ENCODE results near the gene C1orf198. TPM values are rescaled to one million over a fixed set of nuclear protein-coding genes. Genes with fewer than 3 reads are reported as not detected.

The C1orf198 gene
- total RNA-seq, 1 donor from 2014 or later = 73.9 TPM

DNA sequence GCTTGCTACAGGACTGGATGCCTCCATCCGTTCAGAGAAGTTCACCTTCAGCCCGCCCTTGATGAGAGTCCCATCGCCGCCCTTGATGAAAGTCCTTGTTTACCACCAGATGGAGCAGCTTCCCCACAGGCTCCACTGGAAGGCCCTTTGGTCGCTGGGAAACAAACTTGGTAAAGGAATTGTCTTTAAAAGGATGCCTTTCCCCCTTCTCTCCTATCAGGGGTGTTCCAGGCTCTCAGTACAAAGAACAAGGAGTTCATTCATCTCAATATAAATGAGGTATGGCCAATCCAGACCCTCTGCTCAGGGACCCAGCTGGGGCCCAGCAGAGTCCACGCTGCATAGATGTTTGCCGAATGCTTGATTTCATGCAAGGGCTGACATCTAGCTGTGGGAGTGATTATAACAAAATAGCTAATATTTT, 70.4 kb downstream of the C1orf198 start:
- no peak for DNase-seq (ENCODE audit: low spot score)
- intact Hi-C loops (cut with DNase I) = loop anchor here (1.0 to 2.0 kb wide), 3 partner anchors 120 to 413 kb away; partner anchors contain the start of genes ARV1 and TTC13

DNA sequence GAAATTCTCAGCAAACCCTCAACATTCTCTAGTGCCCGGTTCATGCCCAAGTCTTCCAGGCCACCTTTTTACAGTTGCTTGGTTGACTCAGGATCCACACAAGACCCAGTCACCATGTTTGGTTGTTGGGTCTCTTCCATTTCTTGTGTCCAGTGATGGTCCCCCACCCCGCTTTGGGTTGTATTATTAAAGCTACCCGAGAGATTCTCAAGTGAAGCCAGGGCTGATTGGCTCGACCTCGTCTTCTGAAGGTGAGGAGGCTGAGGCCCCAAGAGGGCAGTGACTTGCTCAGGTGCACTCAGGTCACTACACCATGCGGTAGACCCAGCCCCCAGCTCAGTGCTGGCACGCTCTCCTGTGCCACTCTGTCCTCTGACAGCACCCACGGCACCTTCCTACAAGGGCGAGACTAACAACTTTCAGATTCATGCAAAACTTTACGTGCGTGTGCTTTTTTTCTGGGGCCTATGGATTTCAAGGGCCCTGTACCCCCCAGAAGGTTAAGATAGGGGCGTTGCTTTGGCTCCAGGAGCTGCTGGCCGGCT, 70.9 kb downstream of the C1orf198 start:
- intact Hi-C loops (cut with DNase I) = loop anchor here (2.0 kb wide), 1 partner anchor 181 kb away; the partner anchor contains the start of genes ARV1 and TTC13
- no peak for DNase-seq (ENCODE audit: low spot score)

DNA sequence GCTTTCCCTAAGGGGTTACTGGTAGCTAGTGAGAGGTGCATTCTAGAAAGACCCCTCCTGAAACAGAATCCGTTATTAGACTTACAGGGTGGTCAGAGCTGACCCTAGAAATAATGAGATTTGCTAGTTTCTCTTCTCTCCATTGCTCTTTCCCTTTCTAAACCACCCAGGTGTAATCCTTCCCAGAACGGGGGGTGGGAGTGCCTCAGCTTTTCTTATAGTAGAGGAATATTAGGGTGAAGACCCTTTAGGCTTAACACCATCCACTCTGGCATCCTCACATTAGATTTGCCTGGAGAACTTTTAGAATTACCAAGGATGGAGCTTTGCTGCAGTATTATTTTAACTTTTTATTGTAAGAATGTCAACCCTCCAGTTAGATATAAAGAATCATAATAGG, 71.7 kb downstream of the C1orf198 start:
- DNase-seq (ENCODE audit: low spot score) = no peak
- intact Hi-C loops (cut with DNase I) = loop anchor here (2.0 kb wide), 1 partner anchor 182 kb away; the partner anchor contains the start of genes ARV1 and TTC13

DNA sequence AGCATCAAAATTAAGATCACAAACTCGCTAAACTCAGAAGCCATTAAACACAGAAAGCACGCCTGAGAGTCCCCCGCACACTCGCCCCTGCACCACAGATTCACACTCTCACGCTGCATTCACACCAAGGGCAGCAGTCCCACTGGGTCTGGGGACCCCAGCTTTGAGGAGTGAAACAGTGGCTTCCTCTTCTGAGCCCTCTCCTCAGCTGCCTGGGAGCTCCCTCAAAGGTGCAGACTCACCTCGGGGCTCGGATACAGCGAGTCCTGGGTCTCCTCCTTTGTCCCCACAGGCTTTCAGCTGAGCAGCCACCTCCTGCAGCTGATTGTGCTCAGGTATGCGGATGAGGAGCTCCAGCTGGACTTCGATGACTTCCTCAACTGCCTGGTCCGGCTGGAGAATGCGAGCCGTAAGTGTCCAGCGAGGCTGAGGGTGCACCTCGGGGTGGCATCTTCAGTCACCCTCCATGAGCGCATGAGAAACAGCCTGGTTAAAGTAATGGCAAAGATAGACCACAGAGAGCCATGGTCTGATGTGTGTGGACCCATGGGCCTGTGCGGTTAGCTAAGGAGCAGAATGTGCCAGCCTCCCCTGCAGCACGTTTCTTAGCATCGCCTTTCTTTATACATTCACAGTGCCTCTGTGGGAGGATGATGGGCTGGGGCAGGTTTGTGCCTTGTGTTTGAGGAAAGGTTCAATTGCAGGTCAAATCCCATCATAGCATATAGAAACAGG, 73.3 kb downstream of the C1orf198 start:
- intact Hi-C loops (cut with DNase I) = no loop called here
- no peak for DNase-seq (ENCODE audit: low spot score)

DNA sequence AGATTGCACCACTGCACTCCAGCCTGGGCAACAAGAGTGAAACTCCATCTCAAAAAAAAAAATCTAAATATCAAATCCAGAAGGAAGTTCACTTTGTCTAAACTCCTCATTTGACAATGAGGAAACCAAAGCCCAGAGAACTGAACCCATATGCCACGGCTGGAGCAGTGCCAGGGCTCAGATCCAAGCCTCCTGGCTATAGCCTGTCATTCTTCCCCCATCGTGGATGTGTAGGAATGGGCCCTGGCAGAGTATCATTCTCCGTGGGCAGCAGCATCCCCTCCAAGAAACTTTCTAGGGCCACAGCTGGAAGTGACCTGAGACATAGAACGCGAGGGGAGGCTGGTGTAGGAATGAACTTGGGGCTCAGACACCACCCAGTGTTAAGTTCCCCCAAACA, 73.9 kb downstream of the C1orf198 start:
- no peak for DNase-seq (ENCODE audit: low spot score)
- intact Hi-C loops (cut with DNase I) = no loop called here

GRCh38 chr1:230793463-230793745, 74.9 kb downstream of the C1orf198 start:
- DNase-seq (ENCODE audit: low spot score) = no peak

DNA sequence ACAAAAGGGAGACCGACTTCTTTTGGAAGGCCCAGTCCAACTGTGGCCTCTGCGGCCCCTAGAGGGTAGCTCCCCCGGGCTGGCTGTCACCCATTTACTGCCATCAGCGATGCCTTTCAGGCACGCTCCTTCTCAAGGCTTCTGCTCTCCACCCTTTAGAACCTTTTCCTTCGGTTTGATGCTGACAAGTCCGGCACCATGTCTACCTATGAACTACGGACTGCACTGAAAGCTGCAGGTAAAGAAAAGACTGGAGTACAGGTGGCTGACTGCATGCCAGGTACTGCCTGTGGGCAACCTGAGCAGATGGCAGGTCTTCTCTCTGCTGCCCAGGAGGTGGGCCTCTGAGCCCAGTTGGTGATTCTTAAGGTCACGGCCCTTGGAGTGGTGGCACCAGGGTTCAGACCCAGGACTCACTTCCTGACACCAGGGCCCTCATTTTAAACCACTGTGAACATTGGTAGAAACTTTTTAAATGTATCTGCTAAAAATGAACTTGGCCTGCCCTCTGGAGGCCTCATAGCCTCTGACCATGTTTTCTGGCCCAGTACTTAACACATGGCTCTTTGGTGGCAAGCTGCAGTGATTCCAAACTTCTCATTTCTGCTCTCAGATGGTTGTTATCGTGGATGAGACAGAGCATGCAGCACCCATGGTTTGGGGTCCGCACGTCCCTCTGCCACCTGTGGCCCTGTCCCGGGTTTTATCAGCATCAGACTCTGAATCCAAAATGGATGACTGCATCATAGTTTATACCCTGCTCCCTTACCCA, 75.4 kb downstream of the C1orf198 start:
- DNase-seq (ENCODE audit: low spot score) = no peak
- intact Hi-C loops (cut with DNase I) = no loop called here

More at GRCh38 chr1:230793463-230793745, 74.9 kb downstream of the C1orf198 start:
- intact Hi-C loops (cut with DNase I) = no loop called here

DNA sequence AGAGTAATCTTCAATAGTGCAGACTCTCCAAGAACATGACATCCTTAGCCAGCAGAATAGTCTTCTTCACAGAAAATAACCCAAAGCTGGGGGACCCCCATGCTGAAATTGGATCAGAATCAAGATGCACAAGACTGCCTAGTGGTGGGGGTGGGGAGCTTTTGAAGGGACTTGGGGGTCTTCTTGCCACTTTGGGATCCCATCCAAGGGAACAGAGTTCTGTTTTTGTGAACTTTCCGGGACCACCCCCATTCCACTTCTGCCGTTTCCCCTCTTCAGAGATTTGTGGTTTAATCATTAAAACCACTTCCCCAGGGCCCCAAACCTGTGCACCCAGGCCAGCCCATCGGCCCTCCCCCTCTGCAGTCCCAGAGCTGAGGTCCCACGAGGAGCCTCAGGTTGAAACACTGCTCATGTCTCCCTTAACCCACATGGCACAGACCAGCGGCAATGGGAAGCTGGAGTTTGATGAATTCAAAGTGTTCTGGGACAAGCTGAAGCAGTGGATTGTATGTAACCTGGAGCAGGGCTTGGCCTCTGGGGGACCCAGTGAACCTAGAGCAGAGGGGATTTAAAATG, 76.2 kb downstream of the C1orf198 start:
- no peak for DNase-seq (ENCODE audit: low spot score)
- intact Hi-C loops (cut with DNase I) = no loop called here

DNA sequence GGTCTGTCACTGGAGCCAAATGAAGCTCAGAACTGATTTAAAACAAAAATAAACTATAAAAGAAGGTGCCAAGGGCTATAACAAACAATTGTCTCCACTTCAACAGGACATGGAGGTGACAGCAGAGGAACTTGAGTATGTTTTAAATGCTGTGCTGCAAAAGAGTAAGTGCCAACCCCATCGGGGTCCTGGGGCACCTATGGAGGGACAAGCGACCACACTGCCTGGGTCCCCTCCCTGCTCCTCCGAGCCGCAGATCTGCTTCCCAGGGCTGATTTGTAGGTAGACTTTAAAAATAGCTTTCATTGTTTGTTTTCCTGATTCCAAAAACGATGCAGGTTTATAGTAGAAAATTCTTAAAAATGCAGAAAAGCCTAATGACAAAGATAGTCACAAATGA, 78.3 kb downstream of the C1orf198 start:
- intact Hi-C loops (cut with DNase I) = no loop called here
- DNase-seq (ENCODE audit: low spot score) = no peak

DNA sequence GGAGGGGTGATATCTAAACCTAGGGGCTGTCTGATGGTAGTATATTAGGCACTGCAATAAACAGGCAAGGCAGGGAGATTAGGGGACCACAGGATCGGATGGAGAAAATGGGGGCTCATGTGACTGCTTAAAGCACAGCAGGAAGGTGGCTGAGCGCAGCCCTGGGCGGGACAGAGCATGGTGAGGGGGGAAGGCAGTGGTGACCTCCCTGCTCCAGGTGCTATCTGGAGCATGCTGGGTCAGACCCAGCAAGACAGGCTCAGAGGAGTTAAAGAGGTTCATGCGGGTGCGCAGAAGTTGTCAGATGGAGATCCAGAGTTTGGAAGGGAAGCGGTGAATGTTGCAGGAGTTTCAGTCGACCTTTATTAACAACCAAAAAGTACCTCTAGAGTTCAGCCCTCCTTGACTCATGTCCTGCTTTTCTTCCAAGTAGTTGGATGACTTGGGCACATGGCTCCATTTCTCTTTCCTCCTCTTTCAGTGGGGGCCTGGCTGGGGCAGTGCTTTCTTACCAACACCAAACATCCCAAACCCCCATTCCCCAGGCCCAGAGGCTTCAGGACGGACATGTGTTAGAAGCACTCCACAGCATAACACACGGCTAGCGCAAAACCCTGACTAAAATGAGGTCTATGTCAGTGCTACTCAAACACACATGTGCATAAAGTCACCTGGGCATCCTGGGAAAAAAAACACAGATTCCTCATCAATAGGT, 79.6 kb downstream of the C1orf198 start:
- DNase-seq (ENCODE audit: low spot score) = no peak
- intact Hi-C loops (cut with DNase I) = no loop called here

GRCh38 chr1:230787471-230787870, 80.8 kb downstream of the C1orf198 start:
- intact Hi-C loops (cut with DNase I) = no loop called here
- no peak for DNase-seq (ENCODE audit: low spot score)

Other genes starting within 250 kb of the C1orf198 start
- gene COG2, start 226.0 kb downstream of the C1orf198 start, total RNA-seq = 19.4 TPM
- gene AGT, start 154.4 kb downstream of the C1orf198 start, total RNA-seq = 71.0 TPM
- gene CAPN9, start 121.1 kb downstream of the C1orf198 start, total RNA-seq = 0.38 TPM
- gene TTC13, start 110.3 kb upstream of the C1orf198 start, total RNA-seq = 8.2 TPM
- 20.7 TPM for gene ARV1, start 110.6 kb upstream of the C1orf198 start, total RNA-seq
- gene FAM89A, start 171.7 kb upstream of the C1orf198 start, total RNA-seq = 4.1 TPM